B cell (primary cell): ENCODE data around the gene CLCN7.

ENCODE experiments used
- EZH2 ChIP-seq: IDR thresholded peaks from 2 replicates; pipeline ENCODE4 v1.6.1; 2012; ENCODE audit warnings: borderline replicate concordance, low read depth, mild to moderate bottlenecking, moderate library complexity, low read length; ENCODE audit not compliant: insufficient read depth, poor library complexity, severe bottlenecking
- TF ChIP-seq, protein P1 (sequence below): fragments of 200-600 bp; IDR thresholded peaks from one replicate; pipeline ENCODE4 v1.8.0; 2022; ENCODE audit warnings: antibody characterized with exemption, mild to moderate bottlenecking

DNA sequence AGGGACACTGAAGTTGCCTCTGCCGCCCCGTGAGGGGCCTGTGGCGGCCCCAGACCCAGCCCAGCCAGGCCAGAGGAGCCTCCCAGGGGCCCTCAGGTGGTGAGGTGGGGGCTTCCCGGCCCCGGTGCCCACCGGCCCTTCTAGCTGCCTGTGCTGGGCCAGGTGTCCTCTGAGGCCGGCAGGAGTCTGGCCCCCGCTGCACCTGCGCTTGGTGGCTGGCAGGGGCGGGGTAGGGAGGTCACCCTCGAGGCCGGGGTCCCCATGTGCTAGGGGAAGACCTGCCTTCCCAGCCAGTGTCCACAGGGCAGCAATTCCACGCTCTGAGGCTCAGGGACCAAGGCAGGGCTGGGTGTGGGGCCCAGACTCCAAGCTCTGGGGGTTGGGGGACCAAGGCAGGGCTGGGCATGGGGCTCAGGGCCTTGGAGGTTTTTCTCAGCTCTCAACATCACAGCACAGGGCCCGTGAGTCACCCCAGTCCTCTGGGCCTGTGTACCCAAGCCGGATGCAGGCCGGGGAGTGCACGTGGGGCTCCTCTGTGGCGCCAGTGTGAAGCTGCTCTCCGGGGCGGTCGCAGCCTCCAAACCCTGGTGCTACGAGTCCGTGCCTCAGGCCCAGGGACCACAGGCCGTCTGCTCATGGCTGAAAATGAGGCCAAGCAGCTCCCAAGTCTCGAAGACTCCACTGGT lies 29.2 kb downstream of the CLCN7 start:
- TF ChIP-seq, protein P1, sequence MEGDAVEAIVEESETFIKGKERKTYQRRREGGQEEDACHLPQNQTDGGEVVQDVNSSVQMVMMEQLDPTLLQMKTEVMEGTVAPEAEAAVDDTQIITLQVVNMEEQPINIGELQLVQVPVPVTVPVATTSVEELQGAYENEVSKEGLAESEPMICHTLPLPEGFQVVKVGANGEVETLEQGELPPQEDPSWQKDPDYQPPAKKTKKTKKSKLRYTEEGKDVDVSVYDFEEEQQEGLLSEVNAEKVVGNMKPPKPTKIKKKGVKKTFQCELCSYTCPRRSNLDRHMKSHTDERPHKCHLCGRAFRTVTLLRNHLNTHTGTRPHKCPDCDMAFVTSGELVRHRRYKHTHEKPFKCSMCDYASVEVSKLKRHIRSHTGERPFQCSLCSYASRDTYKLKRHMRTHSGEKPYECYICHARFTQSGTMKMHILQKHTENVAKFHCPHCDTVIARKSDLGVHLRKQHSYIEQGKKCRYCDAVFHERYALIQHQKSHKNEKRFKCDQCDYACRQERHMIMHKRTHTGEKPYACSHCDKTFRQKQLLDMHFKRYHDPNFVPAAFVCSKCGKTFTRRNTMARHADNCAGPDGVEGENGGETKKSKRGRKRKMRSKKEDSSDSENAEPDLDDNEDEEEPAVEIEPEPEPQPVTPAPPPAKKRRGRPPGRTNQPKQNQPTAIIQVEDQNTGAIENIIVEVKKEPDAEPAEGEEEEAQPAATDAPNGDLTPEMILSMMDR: no peak
- TF ChIP-seq EZH2: no peak
